SK-N-SH treated with all-trans-retinoic acid at 6 μM for 48 hours (cell line): ENCODE data around the gene CHORDC1.

Experiments
- BACH2 ChIP-seq: fragments of 250-450 bp; sonication (Bioruptor Pico); IDR thresholded peaks from 2 replicates; pipeline ENCODE4 v1.9.0; 2021; ENCODE audit warnings: mild to moderate bottlenecking, borderline replicate concordance
- SNAI2 ChIP-seq: fragments of 250-450 bp; sonication (Bioruptor Pico); IDR thresholded peaks from 2 replicates; pipeline ENCODE4 v1.5.0; 2020; ENCODE audit warnings: mild to moderate bottlenecking, moderate library complexity
- TF ChIP-seq, protein P1 (sequence below): fragments of 250-450 bp; sonication (Bioruptor Pico); IDR thresholded peaks from 2 replicates; pipeline ENCODE4 v1.5.1; 2021; ENCODE audit warnings: mild to moderate bottlenecking, moderate library complexity

GRCh38 chr11:90241414-90241813, 18.6 kb upstream of the CHORDC1 start:
- TF ChIP-seq, protein P1, sequence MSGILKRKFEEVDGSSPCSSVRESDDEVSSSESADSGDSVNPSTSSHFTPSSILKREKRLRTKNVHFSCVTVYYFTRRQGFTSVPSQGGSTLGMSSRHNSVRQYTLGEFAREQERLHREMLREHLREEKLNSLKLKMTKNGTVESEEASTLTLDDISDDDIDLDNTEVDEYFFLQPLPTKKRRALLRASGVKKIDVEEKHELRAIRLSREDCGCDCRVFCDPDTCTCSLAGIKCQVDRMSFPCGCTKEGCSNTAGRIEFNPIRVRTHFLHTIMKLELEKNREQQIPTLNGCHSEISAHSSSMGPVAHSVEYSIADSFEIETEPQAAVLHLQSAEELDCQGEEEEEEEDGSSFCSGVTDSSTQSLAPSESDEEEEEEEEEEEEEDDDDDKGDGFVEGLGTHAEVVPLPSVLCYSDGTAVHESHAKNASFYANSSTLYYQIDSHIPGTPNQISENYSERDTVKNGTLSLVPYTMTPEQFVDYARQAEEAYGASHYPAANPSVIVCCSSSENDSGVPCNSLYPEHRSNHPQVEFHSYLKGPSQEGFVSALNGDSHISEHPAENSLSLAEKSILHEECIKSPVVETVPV (CRISPR knock-in tag), result no peak
- TF ChIP-seq SNAI2 (CRISPR knock-in tag), result no peak
- no peak for TF ChIP-seq BACH2 (CRISPR knock-in tag)
